GM21528 (cell line): ENCODE results near the gene SMURF1.

ENCODE experiments used
- ATAC-seq: cut with Tn5 transposase; IDR thresholded peaks from one replicate; pipeline ENCODE4 v1.9.1; 2021; ENCODE audit warnings: mild to moderate bottlenecking, moderate library complexity; ENCODE audit not compliant: unreplicated experiment, low FRiP score

SMURF1 gene

GRCh38 chr7:99011706-99012404 is 132.1 kb downstream of the SMURF1 start:
- no peak for ATAC-seq

DNA sequence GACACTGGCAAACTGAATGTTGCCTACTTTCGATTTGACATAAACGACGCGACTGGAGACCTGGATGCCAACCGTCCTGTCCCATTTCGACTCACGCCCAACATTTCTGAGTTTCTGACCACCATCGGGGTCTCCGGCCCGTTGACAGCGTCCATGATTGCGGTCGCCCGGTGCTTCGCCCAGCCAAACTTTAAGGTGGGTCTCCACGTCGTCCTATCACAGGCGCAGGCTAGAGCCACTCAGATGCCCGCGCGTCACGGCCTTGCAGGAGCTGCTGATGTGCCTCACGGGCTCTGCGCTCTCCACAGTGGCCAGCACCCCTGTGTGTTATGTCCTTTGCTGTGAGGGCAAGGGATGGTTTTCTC is 132.6 kb downstream of the SMURF1 start:
- no peak for ATAC-seq

DNA sequence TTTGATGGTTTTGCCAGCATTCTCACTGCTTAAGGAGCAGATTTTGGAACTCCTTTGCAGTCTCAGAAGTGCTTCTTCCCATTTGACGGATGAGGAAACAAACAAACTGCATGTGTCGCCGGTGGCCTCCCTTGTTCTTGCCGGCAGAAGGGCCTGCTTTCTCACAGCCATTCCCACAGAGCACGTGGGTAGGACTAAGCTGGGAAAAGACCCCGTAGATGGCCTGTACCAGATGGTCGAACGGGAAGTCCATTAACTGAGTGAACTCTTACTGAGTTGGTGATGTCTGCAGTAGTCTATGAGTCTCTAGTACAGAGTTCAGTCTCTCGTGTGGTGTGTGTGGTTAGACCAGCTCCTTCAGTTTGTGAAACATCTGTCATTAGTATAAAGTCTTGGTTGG is 133.6 kb downstream of the SMURF1 start:
- ATAC-seq, result no peak

GRCh38 chr7:99008921-99009530 is 134.9 kb downstream of the SMURF1 start:
- no peak for ATAC-seq

DNA sequence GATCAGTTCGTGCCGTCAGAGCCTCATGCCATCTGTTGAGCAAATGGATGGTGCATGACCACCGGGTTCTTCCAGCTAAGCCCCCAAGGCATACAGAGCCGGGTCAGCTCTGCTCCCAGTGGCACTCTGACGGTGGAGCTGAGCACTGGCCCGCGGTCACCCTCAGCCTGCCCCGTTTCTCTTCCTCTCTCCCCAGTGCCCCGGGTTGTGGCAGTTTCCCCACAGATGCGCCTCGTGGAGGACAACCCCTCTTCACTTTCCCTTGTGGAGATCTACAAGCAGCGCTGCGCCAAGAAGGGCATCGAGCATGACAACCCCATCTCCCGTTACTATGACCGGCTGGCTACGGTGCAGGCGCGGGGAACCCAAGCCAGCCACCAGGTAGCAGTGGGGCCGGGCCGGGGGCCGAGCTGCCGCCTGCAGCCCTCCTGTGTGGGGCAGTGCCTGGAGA is 135.7 kb downstream of the SMURF1 start:
- ATAC-seq, result no peak

DNA sequence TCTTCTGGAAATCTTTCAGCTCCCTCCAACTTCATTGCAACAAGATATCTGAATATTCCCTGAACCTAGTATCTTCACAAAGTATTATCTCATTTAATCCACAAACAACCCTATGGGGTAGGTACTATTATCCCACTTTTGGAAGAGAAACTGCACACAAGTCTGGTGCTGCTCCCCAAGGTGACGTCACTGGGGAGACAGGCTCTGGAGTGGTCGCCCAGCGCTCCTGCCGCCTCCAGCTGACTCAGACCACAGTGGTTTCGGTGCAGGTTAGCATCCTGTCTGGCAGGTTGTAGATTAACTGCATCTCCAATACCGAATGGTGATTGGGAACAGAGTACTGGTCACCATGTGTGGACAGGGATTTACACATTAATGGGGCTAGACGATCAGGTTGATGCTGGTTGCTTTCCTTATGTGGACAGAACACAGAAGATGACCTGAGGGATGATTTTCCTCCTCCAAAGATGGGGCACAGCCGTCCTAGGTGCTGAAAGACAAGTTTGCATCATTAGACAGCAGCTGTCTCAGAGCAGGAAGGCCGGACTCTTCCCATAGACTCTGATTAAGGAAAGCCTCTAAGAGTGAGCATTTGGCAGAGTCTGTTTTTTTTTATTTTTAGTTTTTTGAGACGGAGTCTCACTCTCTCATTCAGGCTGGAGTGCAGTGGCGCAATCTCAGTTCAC is 137.0 kb downstream of the SMURF1 start:
- no peak for ATAC-seq

DNA sequence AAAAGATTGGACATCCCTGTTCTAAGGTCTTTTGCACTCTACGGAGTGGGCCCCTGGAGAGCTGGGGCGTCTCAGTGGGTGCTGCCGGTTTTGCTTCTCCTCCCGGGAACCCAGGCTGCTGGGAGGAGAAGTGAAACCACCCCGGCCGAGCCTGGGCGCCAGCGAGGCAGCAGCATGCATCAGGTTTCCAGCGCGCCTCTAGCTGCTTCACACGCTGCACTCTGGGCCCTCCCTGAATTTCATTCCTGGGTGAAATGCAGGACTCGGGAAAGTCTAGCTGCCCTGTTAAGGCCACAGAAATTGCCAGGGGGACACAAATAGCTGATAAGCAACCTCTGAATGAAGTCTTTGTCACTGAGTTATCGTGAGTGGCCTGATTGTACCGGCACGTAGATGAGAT is 138.1 kb downstream of the SMURF1 start:
- no peak for ATAC-seq

GRCh38 chr7:99004781-99005500 is 139.0 kb downstream of the SMURF1 start:
- ATAC-seq, result no peak

GRCh38 chr7:99004216-99004615 is 139.7 kb downstream of the SMURF1 start:
- no peak for ATAC-seq

DNA sequence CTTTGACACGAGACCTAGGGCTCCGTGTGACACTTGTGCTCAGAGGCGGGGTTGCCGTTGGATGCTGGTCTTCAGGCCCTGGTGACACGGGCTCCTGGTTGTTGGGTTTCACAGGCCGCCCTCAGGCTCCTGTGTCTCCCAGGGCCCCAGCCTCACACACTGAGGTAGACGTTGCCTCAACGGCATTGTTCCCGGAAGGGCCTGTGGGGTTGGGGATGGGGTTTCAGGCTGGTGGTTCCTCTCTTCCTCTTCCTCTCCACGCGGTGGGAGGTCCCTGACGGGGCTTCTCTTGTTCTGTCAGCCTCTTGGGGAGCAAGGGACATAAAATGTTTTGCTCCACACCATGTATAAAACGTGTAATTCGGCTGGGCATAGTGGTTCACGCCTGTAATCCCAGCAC is 140.5 kb downstream of the SMURF1 start:
- ATAC-seq, result no peak

GRCh38 chr7:99002827-99003212 is 141.1 kb downstream of the SMURF1 start:
- ATAC-seq, result no peak

DNA sequence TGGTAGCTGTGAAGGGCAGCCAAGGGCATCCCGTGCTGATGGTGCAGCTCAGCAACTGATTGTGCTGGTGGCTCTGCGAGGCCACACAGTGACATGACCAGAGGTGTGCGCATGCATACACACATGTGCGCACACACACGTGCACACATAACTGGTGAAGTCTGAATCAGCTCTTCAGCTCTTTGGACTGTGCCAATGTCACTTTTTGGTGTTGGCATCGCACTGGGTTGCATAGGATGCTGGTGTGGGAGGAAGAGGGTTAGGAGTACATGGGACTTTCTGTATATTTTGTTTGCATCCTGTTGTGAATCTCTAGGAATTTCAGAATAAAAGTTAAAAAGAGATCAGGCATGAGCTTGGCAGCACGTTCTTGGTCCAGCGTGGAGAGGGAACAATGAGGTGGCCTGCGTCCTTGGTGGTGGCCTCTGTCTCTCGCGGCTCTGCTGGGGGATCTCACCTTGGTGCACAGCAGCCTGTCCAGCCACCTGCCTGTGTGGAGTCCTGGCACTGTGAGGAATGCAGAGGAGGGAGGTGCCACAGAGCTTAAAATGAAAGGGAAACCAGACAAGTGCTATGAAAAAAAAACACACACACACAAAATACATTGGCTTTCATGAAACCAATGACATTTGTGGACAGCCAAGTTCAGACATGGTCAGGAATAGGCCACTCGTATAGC is 141.6 kb downstream of the SMURF1 start:
- ATAC-seq, result no peak

DNA sequence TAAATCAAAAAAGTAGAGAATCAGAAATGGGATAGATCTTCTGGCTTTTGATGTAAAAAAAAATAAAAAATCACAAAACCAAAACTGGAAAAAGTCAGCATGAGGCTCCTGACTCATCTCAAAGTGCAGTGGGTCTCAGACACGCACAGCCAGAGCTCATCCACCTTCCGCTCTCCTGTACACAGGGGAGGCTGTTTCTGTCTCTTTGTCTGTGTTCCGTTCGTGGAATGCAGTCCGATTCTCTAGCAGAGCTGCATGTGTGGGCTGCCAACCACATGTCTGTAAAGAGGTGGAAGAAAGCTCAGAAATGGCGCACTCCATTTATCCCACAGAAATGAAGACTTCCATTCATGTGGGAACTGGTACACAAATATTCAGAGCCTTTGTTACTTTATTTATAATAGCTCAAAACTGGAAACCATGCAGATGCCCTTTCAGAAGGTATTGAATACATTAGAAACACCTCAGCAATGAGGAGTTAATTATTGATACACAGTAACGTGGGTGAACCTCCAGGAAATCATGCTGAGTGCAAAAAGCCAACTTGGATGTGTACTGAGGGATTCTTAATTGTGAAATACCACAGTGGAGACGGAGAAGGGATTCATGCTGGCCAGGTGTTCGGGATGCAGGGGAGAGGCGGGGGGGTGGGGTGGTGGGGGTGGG is 142.3 kb downstream of the SMURF1 start:
- no peak for ATAC-seq

DNA sequence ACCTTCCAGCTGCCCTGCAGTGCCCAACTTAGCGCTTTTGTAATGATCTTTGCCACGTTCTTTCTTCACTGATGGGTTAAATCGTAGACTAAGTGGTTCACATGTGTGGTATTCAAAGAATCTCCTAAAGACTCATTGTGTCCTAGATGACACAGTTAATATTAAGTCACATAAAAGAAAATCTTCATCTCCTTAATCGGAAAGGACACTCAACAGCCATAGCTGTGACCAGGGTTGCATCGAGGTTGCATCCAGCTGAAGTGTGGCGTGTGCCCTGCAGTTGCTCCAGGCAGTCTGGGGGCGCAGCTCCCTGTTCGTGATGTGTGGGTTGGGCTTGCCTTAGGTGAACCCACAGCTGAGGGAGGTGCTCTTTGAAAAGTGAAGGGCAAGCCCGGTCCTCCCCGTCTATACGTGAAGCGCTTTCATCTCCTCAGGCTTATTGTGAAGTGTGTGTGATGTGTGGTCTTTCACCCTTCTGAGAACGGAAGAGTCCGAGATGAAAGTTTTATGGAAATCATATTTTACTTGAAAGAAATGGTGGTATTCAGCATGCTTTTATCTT is 142.9 kb downstream of the SMURF1 start:
- ATAC-seq, result no peak

DNA sequence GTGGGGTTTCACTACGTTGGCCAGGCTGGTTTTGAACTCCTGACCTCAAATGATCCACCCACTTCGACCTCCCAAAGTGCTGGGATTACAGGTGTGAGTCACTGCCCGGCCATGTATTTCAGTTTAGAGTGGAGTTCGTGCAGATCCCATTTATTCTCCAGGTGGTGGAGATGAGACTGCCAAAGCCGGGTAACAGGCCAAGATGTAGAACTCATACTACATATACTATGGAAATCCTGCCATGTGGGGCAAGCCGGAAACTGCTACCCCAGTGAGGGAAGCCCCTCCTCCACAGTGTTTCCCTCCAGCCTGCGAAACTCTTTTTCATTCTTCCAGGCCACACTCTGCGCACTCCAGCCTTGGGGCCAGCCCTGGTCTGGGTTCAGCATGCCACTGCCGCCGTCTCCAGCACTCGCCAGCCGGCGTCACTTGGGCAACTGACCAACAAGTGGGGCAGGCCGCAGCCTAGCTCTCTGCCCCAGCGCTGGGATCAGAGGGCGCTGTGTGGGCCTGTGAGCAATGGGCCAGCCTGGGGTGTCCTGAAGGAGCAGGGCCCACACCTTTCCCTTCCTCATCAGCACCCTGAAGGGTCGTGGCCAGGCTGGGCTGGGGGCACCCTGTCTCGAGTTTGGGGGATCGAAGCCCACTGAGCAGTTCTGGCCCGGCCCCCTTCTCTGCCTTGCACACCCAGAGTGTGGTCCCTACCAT is 143.6 kb downstream of the SMURF1 start:
- ATAC-seq, result no peak

DNA sequence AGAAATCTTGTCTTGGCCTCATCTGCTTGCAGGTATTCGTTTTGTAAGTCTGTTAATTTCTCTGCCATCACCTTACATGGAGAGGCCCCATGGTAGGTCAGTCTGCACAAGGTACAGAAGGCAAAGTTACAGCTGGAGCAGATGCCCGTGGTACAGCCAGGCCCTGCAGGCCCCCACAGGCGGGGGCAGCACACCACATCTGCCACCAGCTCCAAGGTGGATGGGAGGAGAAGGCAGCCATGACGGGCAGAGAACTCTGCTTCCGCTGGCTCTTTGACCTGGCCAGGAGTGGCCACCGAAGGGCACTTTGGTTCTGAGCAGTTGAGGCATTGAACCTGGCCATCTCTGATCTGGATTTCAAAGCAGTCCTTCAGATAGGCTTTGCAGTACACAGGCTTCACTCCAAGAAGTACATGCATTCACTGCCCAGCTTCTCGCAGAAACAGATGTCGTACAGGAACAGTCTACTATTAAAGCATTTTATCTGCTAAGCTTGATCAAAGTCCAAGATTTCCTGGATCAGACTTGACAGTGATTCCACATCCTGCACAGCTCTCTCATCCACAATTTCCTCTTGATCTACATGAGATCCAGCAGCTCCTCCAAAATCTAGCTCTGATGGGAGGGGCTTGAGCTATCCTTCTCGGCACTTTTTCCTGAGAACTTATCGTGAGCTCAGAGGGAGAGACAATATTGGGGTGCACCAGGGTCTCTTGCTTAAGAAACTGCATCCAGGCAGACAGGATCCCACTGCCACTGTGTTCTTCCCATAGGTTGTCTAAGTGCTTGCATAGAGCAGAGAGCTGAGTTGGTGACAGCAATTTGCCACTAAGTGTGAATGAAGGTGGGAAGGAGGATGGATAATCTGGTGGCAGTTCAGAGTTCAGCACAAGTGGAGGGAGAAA is 144.8 kb downstream of the SMURF1 start:
- no peak for ATAC-seq

- no peak for ATAC-seq
These were observed 146.1 kb downstream of the SMURF1 start for GRCh38 chr7:98997846-98998245.

GRCh38 chr7:98996150-98996552 is 147.8 kb downstream of the SMURF1 start:
- ATAC-seq, result no peak
